GM18505 (cell line): Measurements from ENCODE around the gene MARCHF10.
"Not testable (repeated sequence)": the region's sequence is repeated elsewhere in the genome, so short reads cannot be mapped to it uniquely, and the experiment has no call there.

Source experiments
- ATAC-seq: cut with Tn5 transposase; IDR thresholded peaks from one replicate; pipeline ENCODE4 v1.9.1; 2021; ENCODE audit not compliant: unreplicated experiment
- POLR2A ChIP-seq: IDR thresholded peaks from 4 replicates; pipeline ENCODE4 v1.6.1; 2011; ENCODE audit warnings: borderline replicate concordance; ENCODE audit not compliant: insufficient read depth, insufficient read length; ENCODE audit errors: extremely low read depth

MARCHF10 gene

GRCh38 chr17:62786646-62787045 lies 21.5 kb downstream of the MARCHF10 start:
- ATAC-seq: no peak
- no peak for TF ChIP-seq POLR2A

GRCh38 chr17:62785983-62786382 lies 22.1 kb downstream of the MARCHF10 start:
- ATAC-seq: not testable (repeated sequence)

GRCh38 chr17:62782730-62783270 lies 25.3 kb downstream of the MARCHF10 start:
- ATAC-seq: no peak
- no peak for TF ChIP-seq POLR2A

- no peak for ATAC-seq
- no peak for TF ChIP-seq POLR2A
Observed at GRCh38 chr17:62781831-62782251, 26.3 kb downstream of the MARCHF10 start.

GRCh38 chr17:62781356-62781755 lies 26.8 kb downstream of the MARCHF10 start:
- no peak for ATAC-seq
- TF ChIP-seq POLR2A: no peak

GRCh38 chr17:62780951-62781350 lies 27.2 kb downstream of the MARCHF10 start:
- TF ChIP-seq POLR2A: no peak
- ATAC-seq: no peak

- ATAC-seq: no peak
Observed at GRCh38 chr17:62780269-62780668, 27.8 kb downstream of the MARCHF10 start.

GRCh38 chr17:62778990-62779681 lies 29.0 kb downstream of the MARCHF10 start:
- no peak for TF ChIP-seq POLR2A
- no peak for ATAC-seq

More at GRCh38 chr17:62780269-62780668, 27.8 kb downstream of the MARCHF10 start:
- TF ChIP-seq POLR2A: no peak

- ATAC-seq: no peak
- TF ChIP-seq POLR2A: no peak
Observed at GRCh38 chr17:62775876-62776275, 32.2 kb downstream of the MARCHF10 start.

- no peak for TF ChIP-seq POLR2A
- ATAC-seq: no peak
Observed at GRCh38 chr17:62774338-62774737, 33.8 kb downstream of the MARCHF10 start.

- ATAC-seq: no peak
Observed at GRCh38 chr17:62767997-62768396, 40.1 kb downstream of the MARCHF10 start.

GRCh38 chr17:62765351-62765750 lies 42.8 kb downstream of the MARCHF10 start:
- no peak for TF ChIP-seq POLR2A
- no peak for ATAC-seq

More at GRCh38 chr17:62767997-62768396, 40.1 kb downstream of the MARCHF10 start:
- TF ChIP-seq POLR2A: no peak

- ATAC-seq: no peak
- no peak for TF ChIP-seq POLR2A
Observed at GRCh38 chr17:62763891-62764600, 44.1 kb downstream of the MARCHF10 start.

GRCh38 chr17:62761884-62762283 lies 46.2 kb downstream of the MARCHF10 start:
- TF ChIP-seq POLR2A: no peak
- ATAC-seq: no peak
